ENCODE measurements around the gene SASH1. TPM values are rescaled to one million over a fixed set of nuclear protein-coding genes. Genes with fewer than 3 reads are reported as not detected.

The SASH1 gene
- total and polyA plus RNA-seq, 9 of the 15 experiments (the other 6 are each of a cell fraction or from before 2014, with no cell fraction given), result 0.35 to 3.5 (median 1.6) TPM

GRCh38 chr6:148523048-148523447 lies 180.4 kb downstream of the SASH1 start:
- FAIRE-seq (no peak), DNase-seq (ENCODE audit: extremely low read depth in 1 of 4, low spot score in 3 of 4) (no peak), ATAC-seq (no peak)
- no TSS peak for BruUV-seq (replicated peaks)
- no peaks in the 10 kb centered on the region for H3K9me1 ChIP-seq (ENCODE audit: control insufficient read depth, insufficient read depth, low read length)
- H3K79me2 ChIP-seq (ENCODE audit: control insufficient read depth, insufficient read depth, low read length), result no peaks in the 10 kb centered on the region
- ChIA-PET POLR2A (interaction anchor here (0.7 kb wide), 1 partner anchor 16 kb away, joined by 3 read pairs; no protein-coding TSS in a partner anchor), CTCF (ENCODE audit: low intra/inter-chr PET ratio) (no interaction called here)
- no peak overlapping the region for H3K27ac ChIP-seq (ENCODE audit: extremely low read depth, low read depth, low read length)
- H2AFZ ChIP-seq (ENCODE audit: low read depth, low read length), result no peak overlapping the region
- H4K20me1 ChIP-seq (replicated peaks; ENCODE audit: control insufficient read depth, insufficient read depth, low read length), result no peaks in the 10 kb centered on the region
- TF ChIP-seq PRMT5 (CRISPR knock-in tag; IDR thresholded peaks at IDR 0.05), result no peak
- no peak for TF ChIP-seq MECOM (CRISPR knock-in tag; IDR thresholded peaks at IDR 0.05)
- intact Hi-C loops (cut with micrococcal nuclease), result no loop called here
- peaks cover 0 to 4% of the 10 kb centered on the region in 2 experiments; a peak in 2 of 5 replicates for H3K4me1 ChIP-seq (replicated peaks in 1 of 2; ENCODE audit: control insufficient read depth in 2 of 2, insufficient read depth in 2 of 2, low read length in 2 of 2)
- no peak overlapping the region for H3K4me3 ChIP-seq
- 9% methylated on average over 2 of the region's 2 CpGs for WGBS (ENCODE audit: insufficient coverage, low coverage, missing lambda C conversion rate)
- H3K27me3 ChIP-seq (ENCODE audit: control insufficient read depth in 2 of 2, insufficient read depth in 2 of 2, low read length in 2 of 2), result peaks cover 5 to 19% of the 10 kb centered on the region in 2 experiments; a peak in 3 of 5 replicates
- no peaks in the 10 kb centered on the region for H3K9me3 ChIP-seq (replicated peaks; ENCODE audit: control insufficient read depth, insufficient read depth, low read depth, low read length)
- H3K4me2 ChIP-seq (ENCODE audit: insufficient read depth, low read length), result no peak overlapping the region
- in situ Hi-C loops (cut with MboI), result no loop called here
- H3K36me3 ChIP-seq (ENCODE audit: control insufficient read depth, insufficient read depth, low read length), result no peaks in the 10 kb centered on the region
- H3K9ac ChIP-seq (ENCODE audit: insufficient read depth in 1 of 2, low read depth in 2 of 2, low read length in 2 of 2), result no peak overlapping the region

- Histone ChIP-seq H3K36me3 (ENCODE audit: control insufficient read depth, insufficient read depth, low read length) (no peaks in the 10 kb centered on the region), H3K79me2 (ENCODE audit: control insufficient read depth, insufficient read depth, low read length) (no peaks in the 10 kb centered on the region), H3K9me3 (replicated peaks; ENCODE audit: control insufficient read depth, insufficient read depth, low read depth, low read length) (no peaks in the 10 kb centered on the region), H3K9me1 (ENCODE audit: control insufficient read depth, insufficient read depth, low read length) (no peaks in the 10 kb centered on the region), H3K4me3 (no peak overlapping the region), H4K20me1 (replicated peaks; ENCODE audit: control insufficient read depth, insufficient read depth, low read length) (no peaks in the 10 kb centered on the region), H3K9ac (ENCODE audit: insufficient read depth in 1 of 2, low read depth in 2 of 2, low read length in 2 of 2) (no peak overlapping the region), H3K4me1 (replicated peaks in 1 of 2; ENCODE audit: control insufficient read depth in 2 of 2, insufficient read depth in 2 of 2, low read length in 2 of 2) (peaks cover 0 to 4% of the 10 kb centered on the region in 2 experiments; a peak in 2 of 5 replicates), H2AFZ (ENCODE audit: low read depth, low read length) (no peak overlapping the region), H3K27me3 (ENCODE audit: control insufficient read depth in 2 of 2, insufficient read depth in 2 of 2, low read length in 2 of 2) (peaks cover 1 to 17% of the 10 kb centered on the region in 2 experiments; a peak in 2 of 5 replicates), H3K27ac (ENCODE audit: extremely low read depth, low read depth, low read length) (no peak overlapping the region), H3K4me2 (ENCODE audit: insufficient read depth, low read length) (no peak overlapping the region)
- FAIRE-seq (no peak), ATAC-seq (no peak), DNase-seq (ENCODE audit: extremely low read depth in 1 of 4, low spot score in 3 of 4) (no peak)
- BruUV-seq (replicated peaks), result no TSS peak
- POLR2A ChIA-PET, result interaction anchor here (0.7 kb wide), 2 partner anchors 16 to 845 kb away, joined by 3 read pairs; no protein-coding TSS in a partner anchor
- in situ Hi-C loops (cut with MboI), result no loop called here
- WGBS (ENCODE audit: insufficient coverage, low coverage, missing lambda C conversion rate), result 9% methylated on average over 4 of the region's 4 CpGs
- CTCF ChIA-PET (ENCODE audit: low intra/inter-chr PET ratio), result no interaction called here
- intact Hi-C loops (cut with micrococcal nuclease), result no loop called here
- TF ChIP-seq SMAD1 (IDR thresholded peaks at IDR 0.05; ENCODE audit: low read depth, low read length, partially characterized antibody), result no peak
- TF ChIP-seq DNMT1 (IDR thresholded peaks at IDR 0.05), result no peak
- TF ChIP-seq ZNF395 (CRISPR knock-in tag; IDR thresholded peaks at IDR 0.05), result no peak
- no peak for TF ChIP-seq SAP30 (IDR thresholded peaks at IDR 0.05; ENCODE audit: borderline replicate concordance, insufficient read depth, low read depth, low read length, poor library complexity, severe bottlenecking)
- TF ChIP-seq U2AF1 (optimal IDR thresholded peaks at IDR 0.05; ENCODE audit: low read depth, low read length), result no peak
- TF ChIP-seq HNRNPK (IDR thresholded peaks at IDR 0.05; ENCODE audit: low read depth, low read length, poor library complexity, severe bottlenecking), result no peak
- TF ChIP-seq PPARD (CRISPR knock-in tag; IDR thresholded peaks at IDR 0.05), result no peak
- TF ChIP-seq ELF2 (CRISPR knock-in tag; IDR thresholded peaks at IDR 0.05), result no peak
- no peak for TF ChIP-seq MECOM (CRISPR knock-in tag; IDR thresholded peaks at IDR 0.05)
- no peak for TF ChIP-seq TRIM25 (IDR thresholded peaks at IDR 0.05; ENCODE audit: borderline replicate concordance)
- no peak for TF ChIP-seq BRF1 (IDR thresholded peaks at IDR 0.05; ENCODE audit: borderline replicate concordance, extremely low read depth, insufficient read length)
- TF ChIP-seq MIER1 (IDR thresholded peaks at IDR 0.05; ENCODE audit: low read depth), result no peak
- no peak for TF ChIP-seq CREM (IDR thresholded peaks at IDR 0.05; ENCODE audit: low read depth)
Measured at GRCh38 chr6:148523551-148523950, 180.9 kb downstream of the SASH1 start.
